D721Med (cell line): ENCODE results near the gene TP53TG3F.
"Not testable (repeated sequence)": the region's sequence is repeated elsewhere in the genome, so short reads cannot be mapped to it uniquely, and the experiment has no call there.

Experiments
- DNase-seq: peaks from one replicate; pipeline ENCODE4 v3.0.0; 2011; ENCODE audit warnings: low spot score; ENCODE audit not compliant: insufficient read length
- FAIRE-seq: peaks from 2 replicates; lab custom pipeline; 2011; peaks lifted over from hg19 to GRCh38; lab: Jason Lieb, UNC

TP53TG3F gene

GRCh38 chr16:33459312-33459711, at the start of gene TP53TG3F:
TSS of gene TP53TG3F (plus strand) at chr16:33459612. CDS start at chr16:33459680, 68 bp downstream.
- DNase-seq, FAIRE-seq: not testable (repeated sequence)

- FAIRE-seq, DNase-seq: not testable (repeated sequence)
These were observed 32.2 kb downstream of the TP53TG3F start for GRCh38 chr16:33491611-33492010.

- FAIRE-seq, DNase-seq: not testable (repeated sequence)
These were observed 47.8 kb downstream of the TP53TG3F start for GRCh38 chr16:33507231-33507630.

GRCh38 chr16:33509070-33509469, 49.7 kb downstream of the TP53TG3F start:
- DNase-seq, FAIRE-seq: not testable (repeated sequence)

- not testable (repeated sequence) for DNase-seq, FAIRE-seq
These were observed 50.5 kb downstream of the TP53TG3F start for GRCh38 chr16:33509906-33510305.
